Measurements from ENCODE around the gene PLEKHA7. TPM values are rescaled to one million over a fixed set of nuclear protein-coding genes. Genes with fewer than 3 reads are reported as not detected.

The PLEKHA7 gene
- total and polyA plus RNA-seq, 2 of the 8 experiments (the other 6 are each of a cell fraction or from before 2014, with no cell fraction given), result 11.4 to 25.6 TPM

GRCh38 chr11:17001806-17002205, 12.4 kb downstream of the PLEKHA7 start:
- H3K18ac ChIP-seq (ENCODE audit: extremely low read depth, low read length), result no peak overlapping the region
- POLR2A ChIA-PET (ENCODE audit: partially characterized antibody), result interaction anchor here (0.7 to 2.0 kb wide), 8 partner anchors 8 to 213 kb away, joined by 3 to 9 read pairs (median 4); partner anchors contain the start of gene RPS13

More at GRCh38 chr11:17001806-17002205, 12.4 kb downstream of the PLEKHA7 start:
- no peak overlapping the region for H2BK20ac ChIP-seq (ENCODE audit: low read length)
- CTCF ChIA-PET (ENCODE audit: partially characterized antibody), result interaction anchor here (0.7 to 4.7 kb wide), 5 partner anchors 12 to 370 kb away, joined by 3 to 34 read pairs (median 4); partner anchors contain the start of gene PLEKHA7
- no peak overlapping the region for H3K4me3 ChIP-seq (ENCODE audit: extremely low read depth in 1 of 4, insufficient read depth in 2 of 4, low read depth in 3 of 4, low read length in 4 of 4)
- H4K5ac ChIP-seq (ENCODE audit: insufficient read length, low read depth, low read length), result no peak overlapping the region
- H2BK15ac ChIP-seq (ENCODE audit: low read length), result no peak overlapping the region
- H3K23ac ChIP-seq (ENCODE audit: insufficient read length), result no peak overlapping the region
- H3K14ac ChIP-seq (ENCODE audit: insufficient read length), result no peak overlapping the region
- 82% methylated on average over 3 of the region's 3 CpGs; no CpG with 5 or more reads in 1 of the 2 experiments for WGBS, 2 experiments (ENCODE audit: extremely low coverage in 1 of 2, insufficient coverage in 1 of 2, insufficient read length in 1 of 2, insufficient replicate concordance in 2 of 2, low coverage in 1 of 2, low lambda C conversion rate in 2 of 2, missing lambda C conversion rate in 1 of 2)
- no peak overlapping the region for H3K4ac ChIP-seq (replicated peaks; ENCODE audit: insufficient read length, low read depth, low read length)
- H2AK5ac ChIP-seq (ENCODE audit: low read depth, low read length), result no peak overlapping the region
- H3K27ac ChIP-seq (ENCODE audit: low read depth, low read length), result no peak overlapping the region
- no peaks in the 10 kb centered on the region for H3K27me3 ChIP-seq (replicated peaks in 1 of 4; ENCODE audit: control insufficient read depth in 3 of 4, extremely low read depth in 1 of 4, insufficient read depth in 3 of 4, low read length in 3 of 4)
- no peak overlapping the region for H3K56ac ChIP-seq (replicated peaks; ENCODE audit: insufficient read length, low read depth, low read length)
- H4K8ac ChIP-seq (ENCODE audit: extremely low read depth, insufficient read depth, low read length), result no peak overlapping the region
- no peak overlapping the region for H4K91ac ChIP-seq (replicated peaks; ENCODE audit: insufficient read length, low read length)
- FAIRE-seq (no peak), DNase-seq (ENCODE audit: low read depth in 1 of 2, low spot score in 2 of 2) (no peak)
- H3K9ac ChIP-seq (replicated peaks in 1 of 4; ENCODE audit: extremely low read depth in 1 of 4, low read depth in 3 of 4, low read length in 3 of 4), result no peak overlapping the region
- peaks cover 3 to 38% of the 10 kb centered on the region in 2 experiments; a peak in 3 of 4 replicates for H3K79me2 ChIP-seq (ENCODE audit: control insufficient read depth in 1 of 2, insufficient read depth in 2 of 2, low read length in 2 of 2)
- H4K20me1 ChIP-seq (replicated peaks in 1 of 2; ENCODE audit: control insufficient read depth in 1 of 2, insufficient read depth in 2 of 2, low read length in 2 of 2), result peaks cover 6 to 19% of the 10 kb centered on the region in 2 experiments
- H2AFZ ChIP-seq (ENCODE audit: low read length), result no peak overlapping the region
- H3K4me2 ChIP-seq (ENCODE audit: insufficient read depth in 1 of 2, low read depth in 2 of 2, low read length in 2 of 2), result no peak overlapping the region
- TF ChIP-seq KDM1A (IDR thresholded peaks at IDR 0.05; ENCODE audit: borderline replicate concordance, low read length), result no peak
- H3K23me2 ChIP-seq (ENCODE audit: low read depth, low read length), result no peaks in the 10 kb centered on the region
- no peak overlapping the region for H2BK5ac ChIP-seq (ENCODE audit: low read depth, low read length)
- peaks cover 0 to 3% (median 0%) of the 10 kb centered on the region in 4 experiments; a peak in 1 of 8 replicates for H3K36me3 ChIP-seq (ENCODE audit: control insufficient read depth in 2 of 4, insufficient read depth in 4 of 4, low read length in 3 of 4)
- H3K4me1 ChIP-seq (replicated peaks in 1 of 4; ENCODE audit: control insufficient read depth in 3 of 4, insufficient read depth in 4 of 4, low read length in 3 of 4), result no peaks in the 10 kb centered on the region; a peak in 1 of 7 replicates
- H3K79me1 ChIP-seq (ENCODE audit: low read depth, low read length), result peaks cover 3% of the 10 kb centered on the region
- H2BK12ac ChIP-seq (ENCODE audit: low read depth, low read length), result no peak overlapping the region
- H2BK120ac ChIP-seq (replicated peaks; ENCODE audit: low read depth, low read length), result no peak overlapping the region
- H3K9me3 ChIP-seq (ENCODE audit: insufficient read depth in 2 of 2, low read depth in 1 of 2, low read length in 1 of 2), result no peaks in the 10 kb centered on the region
